Kidney tubule cell (primary cell): Measurements from ENCODE around the gene FOXC2.

ENCODE experiments used
- DNase-seq: peaks from one replicate; pipeline ENCODE4 v3.0.0-alpha.2; 2018; ENCODE audit warnings: low spot score

FOXC2 gene

GRCh38 chr16:86618431-86619238 is 52.0 kb downstream of the FOXC2 start:
- DNase-seq = no peak
